KMS-11 (cell line): ENCODE measurements around the gene SARS1.

Experiments
- H2AFZ ChIP-seq: fragments of 200-600 bp; sonication (generic); 2 replicates; pipeline ENCODE4 v1.6.1; 2016; ENCODE audit warnings: antibody characterized with exemption, mixed run types, low read depth
- H3K27ac ChIP-seq: fragments of 200-600 bp; sonication (generic); 2 replicates; pipeline ENCODE4 v1.6.1; 2016; ENCODE audit warnings: mild to moderate bottlenecking, mixed run types
- H3K27me3 ChIP-seq: fragments of 200-600 bp; sonication (generic); 2 replicates; pipeline ENCODE4 v1.6.1; 2017; ENCODE audit warnings: mild to moderate bottlenecking, low read depth, mixed run types, moderate library complexity; ENCODE audit not compliant: insufficient read depth
- H3K36me3 ChIP-seq: fragments of 200-600 bp; sonication (generic); 2 replicates; pipeline ENCODE4 v1.6.1; 2017; ENCODE audit warnings: mild to moderate bottlenecking, mixed run types; ENCODE audit not compliant: insufficient read depth
- H3K4me1 ChIP-seq: fragments of 200-600 bp; sonication (generic); 2 replicates; pipeline ENCODE4 v1.6.1; 2016; ENCODE audit warnings: mild to moderate bottlenecking, low read depth, mixed run types; ENCODE audit not compliant: poor library complexity, severe bottlenecking
- H3K4me2 ChIP-seq: fragments of 200-600 bp; sonication (generic); 2 replicates; pipeline ENCODE4 v1.7.0; 2016; ENCODE audit warnings: mild to moderate bottlenecking, mixed run types
- H3K4me3 ChIP-seq: fragments of 200-600 bp; sonication (generic); IDR thresholded peaks from 2 replicates; pipeline ENCODE4 v1.6.1; 2017; ENCODE audit warnings: low read depth, low read length, mixed read lengths; ENCODE audit not compliant: insufficient read depth
- H3K79me2 ChIP-seq: fragments of 200-600 bp; sonication (generic); 2 replicates; pipeline ENCODE4 v1.6.1; 2016; ENCODE audit warnings: low read depth, mixed run types; ENCODE audit not compliant: insufficient read depth
- H3K9ac ChIP-seq: fragments of 200-600 bp; sonication (generic); 2 replicates; pipeline ENCODE4 v1.6.1; 2016; ENCODE audit warnings: mild to moderate bottlenecking, mixed run types
- H4K20me1 ChIP-seq: fragments of 200-600 bp; sonication (generic); 2 replicates; pipeline ENCODE4 v1.6.1; 2016; ENCODE audit warnings: mild to moderate bottlenecking, mixed run types; ENCODE audit not compliant: insufficient read depth
- CTCF ChIP-seq: fragments of 200-600 bp; sonication (generic); conservative IDR thresholded peaks from 2 replicates; pipeline ENCODE4 v1.6.1; 2017; ENCODE audit warnings: low read depth, mild to moderate bottlenecking, antibody characterized with exemption, low read length, moderate library complexity, mixed read lengths

Gene SARS1

GRCh38 chr1:109268431-109269211 lies 54.9 kb downstream of the SARS1 start:
- Histone ChIP-seq H3K36me3 (no peaks in the 10 kb centered on the region), H3K4me1 (no peaks in the 10 kb centered on the region), H3K4me2 (no peak overlapping the region), H3K27ac (no peak overlapping the region), H3K27me3 (no peaks in the 10 kb centered on the region), H3K4me3 (no peak overlapping the region), H4K20me1 (no peaks in the 10 kb centered on the region), H3K9ac (no peak overlapping the region), H2AFZ (no peak overlapping the region), H3K79me2 (no peaks in the 10 kb centered on the region)
- TF ChIP-seq CTCF, result no peak

- Histone ChIP-seq H2AFZ (no peak overlapping the region), H3K27me3 (no peaks in the 10 kb centered on the region), H3K9ac (no peak overlapping the region), H3K36me3 (no peaks in the 10 kb centered on the region), H3K79me2 (no peaks in the 10 kb centered on the region), H3K4me3 (no peak overlapping the region), H3K4me1 (no peaks in the 10 kb centered on the region), H3K27ac (no peak overlapping the region), H3K4me2 (no peak overlapping the region), H4K20me1 (no peaks in the 10 kb centered on the region)
- no peak for TF ChIP-seq CTCF
Observed at GRCh38 chr1:109269212-109269980, 55.7 kb downstream of the SARS1 start.

- H3K27me3 ChIP-seq, result no peaks in the 10 kb centered on the region
- no peak overlapping the region for H3K9ac ChIP-seq
- no peak overlapping the region for H3K4me3 ChIP-seq
- H4K20me1 ChIP-seq, result no peaks in the 10 kb centered on the region
- H3K4me1 ChIP-seq, result no peaks in the 10 kb centered on the region
- H3K79me2 ChIP-seq, result no peaks in the 10 kb centered on the region
- no peak overlapping the region for H3K27ac ChIP-seq
- TF ChIP-seq CTCF, result no peak
- no peak overlapping the region for H2AFZ ChIP-seq
- no peak overlapping the region for H3K4me2 ChIP-seq
- no peaks in the 10 kb centered on the region for H3K36me3 ChIP-seq
Observed at GRCh38 chr1:109269981-109270622, 56.4 kb downstream of the SARS1 start.

GRCh38 chr1:109270623-109271317 lies 57.1 kb downstream of the SARS1 start:
- TF ChIP-seq CTCF, result no peak
- H3K4me3 ChIP-seq, result no peak overlapping the region
- H4K20me1 ChIP-seq, result no peaks in the 10 kb centered on the region
- no peaks in the 10 kb centered on the region for H3K36me3 ChIP-seq
- no peak overlapping the region for H3K27ac ChIP-seq
- no peak overlapping the region for H3K9ac ChIP-seq
- no peaks in the 10 kb centered on the region for H3K27me3 ChIP-seq
- no peaks in the 10 kb centered on the region for H3K79me2 ChIP-seq
- no peaks in the 10 kb centered on the region for H3K4me1 ChIP-seq
- no peak overlapping the region for H3K4me2 ChIP-seq
- H2AFZ ChIP-seq, result no peak overlapping the region
